SK-N-MC (cell line): ENCODE results near the gene NSUN7.

ENCODE experiments used
- DNase-seq: peaks from one replicate; pipeline ENCODE4 v3.0.0-alpha.2; 2011; ENCODE audit warnings: low read depth, low spot score
- H3K27ac ChIP-seq: fragments of 200-600 bp; sonication (generic); 2 replicates; pipeline ENCODE4 v1.5.1; 2016; ENCODE audit warnings: mixed run types
- H3K36me3 ChIP-seq: fragments of 200-600 bp; sonication (generic); 2 replicates; pipeline ENCODE4 v1.6.1; 2017; ENCODE audit warnings: antibody characterized with exemption, low read length, mixed read lengths; ENCODE audit not compliant: insufficient read depth
- H3K4me3 ChIP-seq: fragments of 200-600 bp; sonication (generic); 2 replicates; pipeline ENCODE4 v1.5.1; 2016
- H3K9ac ChIP-seq: fragments of 200-600 bp; sonication (generic); 2 replicates; pipeline ENCODE4 v1.8.0; 2017; ENCODE audit warnings: mixed run types, mixed read lengths; ENCODE audit not compliant: insufficient read length
- H3K9me3 ChIP-seq: fragments of 200-600 bp; sonication (generic); 2 replicates; pipeline ENCODE4 v1.6.1; 2017; ENCODE audit warnings: low read depth, mild to moderate bottlenecking, antibody characterized with exemption, low read length, moderate library complexity, mixed read lengths
- EZH2 ChIP-seq: fragments of 200-600 bp; sonication (generic); IDR thresholded peaks from one replicate; pipeline ENCODE4 v1.6.1; 2017; ENCODE audit warnings: antibody characterized with exemption
- FOXP2 ChIP-seq: optimal IDR thresholded peaks from 2 replicates; pipeline ENCODE3; 2011; ENCODE audit warnings: mild to moderate bottlenecking, moderate library complexity; ENCODE audit not compliant: insufficient read depth; ENCODE audit errors: extremely low read length, control extremely low read depth
- POLR2AphosphoS5 ChIP-seq: IDR thresholded peaks from 2 replicates; pipeline ENCODE4 v1.6.1; 2012; ENCODE audit warnings: mild to moderate bottlenecking, low read depth, low read length, borderline replicate concordance

NSUN7 gene

GRCh38 chr4:40832175-40832574, 82.4 kb downstream of the NSUN7 start:
- no peak overlapping the region for H3K27ac ChIP-seq

GRCh38 chr4:40833212-40833611, 83.5 kb downstream of the NSUN7 start:
- no peak overlapping the region for H3K27ac ChIP-seq
- no peaks in the 10 kb centered on the region; the same call in 1 of the 2 replicates for H3K36me3 ChIP-seq
- H3K9ac ChIP-seq: no peak overlapping the region
- TF ChIP-seq POLR2AphosphoS5 (no peak), FOXP2 (no peak), EZH2 (no peak)
- no peaks in the 10 kb centered on the region for H3K9me3 ChIP-seq
- DNase-seq: no peak
- H3K4me3 ChIP-seq: no peak overlapping the region

More at GRCh38 chr4:40832175-40832574, 82.4 kb downstream of the NSUN7 start:
- DNase-seq: no peak
- Histone ChIP-seq H3K36me3 (peaks cover 2% of the 10 kb centered on the region; the same call in 1 of the 2 replicates), H3K4me3 (no peak overlapping the region), H3K9ac (no peak overlapping the region), H3K9me3 (no peaks in the 10 kb centered on the region)
- TF ChIP-seq POLR2AphosphoS5 (no peak), FOXP2 (no peak), EZH2 (no peak)

DNA sequence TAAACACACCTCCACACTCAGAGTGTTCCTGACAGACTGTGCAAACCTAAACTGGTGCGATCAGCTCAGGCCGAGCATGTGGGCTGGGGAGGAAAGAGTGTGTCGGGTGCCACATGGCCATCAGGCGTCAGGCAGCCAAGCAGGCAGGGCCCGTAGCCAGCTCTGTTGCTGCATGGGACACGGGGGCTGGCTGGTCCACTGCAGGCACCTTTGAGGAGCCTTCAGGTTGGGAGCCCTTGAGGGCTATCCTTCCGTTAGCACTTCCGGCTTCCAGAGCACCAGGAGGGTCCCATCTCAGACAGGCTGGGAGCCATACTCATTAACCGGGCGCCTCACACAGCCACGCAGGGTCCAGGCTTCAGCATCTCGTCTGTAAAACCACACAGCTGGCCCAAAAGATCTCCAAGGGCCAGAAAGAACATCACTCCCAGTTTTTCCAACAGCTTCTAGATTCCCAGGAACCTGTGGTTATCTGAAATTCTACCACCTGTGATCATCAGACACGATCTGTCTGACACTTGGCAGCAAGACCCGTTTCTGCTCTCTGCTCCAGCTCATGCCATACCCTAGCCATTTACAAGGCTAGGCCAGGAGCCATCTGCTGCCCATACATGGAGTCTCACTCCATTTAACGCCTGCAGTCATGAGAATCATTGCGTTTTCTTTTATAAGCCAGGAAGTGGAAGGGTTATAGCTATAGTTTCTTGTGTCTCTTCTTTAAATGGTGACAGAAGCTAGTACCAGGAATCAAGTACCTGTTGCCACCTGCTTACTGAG, 87.5 kb downstream of the NSUN7 start:
- no peak overlapping the region for H3K4me3 ChIP-seq
- no peaks in the 10 kb centered on the region for H3K36me3 ChIP-seq
- no peak for DNase-seq
- no peak for TF ChIP-seq FOXP2
- TF ChIP-seq POLR2AphosphoS5: no peak
- no peak for TF ChIP-seq EZH2
- no peak overlapping the region for H3K27ac ChIP-seq
- H3K9me3 ChIP-seq: no peaks in the 10 kb centered on the region
- H3K9ac ChIP-seq: no peak overlapping the region

GRCh38 chr4:40838742-40839141, 89.0 kb downstream of the NSUN7 start:
- Histone ChIP-seq H3K27ac (no peak overlapping the region), H3K4me3 (no peak overlapping the region), H3K9me3 (no peaks in the 10 kb centered on the region), H3K36me3 (no peaks in the 10 kb centered on the region), H3K9ac (no peak overlapping the region)
- no peak for DNase-seq
- no peak for TF ChIP-seq FOXP2
- no peak for TF ChIP-seq EZH2
- no peak for TF ChIP-seq POLR2AphosphoS5

- no peak overlapping the region for H3K27ac ChIP-seq
- H3K9me3 ChIP-seq: no peaks in the 10 kb centered on the region
- H3K9ac ChIP-seq: no peak overlapping the region
- TF ChIP-seq EZH2 (no peak), FOXP2 (no peak), POLR2AphosphoS5 (no peak)
- H3K4me3 ChIP-seq: no peak overlapping the region
- DNase-seq: no peak
- H3K36me3 ChIP-seq: no peaks in the 10 kb centered on the region
Measured at GRCh38 chr4:40840255-40840984, 90.7 kb downstream of the NSUN7 start.

- no peak overlapping the region for H3K4me3 ChIP-seq
- DNase-seq: peak; percentile 24
- no peaks in the 10 kb centered on the region for H3K9me3 ChIP-seq
- H3K9ac ChIP-seq: no peak overlapping the region
- no peaks in the 10 kb centered on the region for H3K36me3 ChIP-seq
- TF ChIP-seq FOXP2 (no peak), POLR2AphosphoS5 (no peak), EZH2 (no peak)
- no peak overlapping the region for H3K27ac ChIP-seq
Measured at GRCh38 chr4:40840985-40841571, 91.3 kb downstream of the NSUN7 start.

GRCh38 chr4:40842318-40842717, 92.6 kb downstream of the NSUN7 start:
- no peaks in the 10 kb centered on the region for H3K9me3 ChIP-seq
- no peak overlapping the region for H3K9ac ChIP-seq
- H3K27ac ChIP-seq: no peak overlapping the region
- no peak for TF ChIP-seq EZH2
- no peak for TF ChIP-seq POLR2AphosphoS5
- TF ChIP-seq FOXP2: no peak
- DNase-seq: no peak
- H3K4me3 ChIP-seq: no peak overlapping the region
- no peaks in the 10 kb centered on the region for H3K36me3 ChIP-seq
